Panc1 (cell line): ENCODE results near the gene ZNF74.
"Not testable (repeated sequence)": the region's sequence is repeated elsewhere in the genome, so short reads cannot be mapped to it uniquely, and the experiment has no call there.

Experiments used
- TF ChIP-seq, protein P1 (sequence below): fragments of 450-650 bp; IDR thresholded peaks from 2 replicates; pipeline ENCODE4 v1.5.1; 2017; ENCODE audit warnings: mild to moderate bottlenecking
- TF ChIP-seq, protein P2 (sequence below), 2 experiments: IDR thresholded peaks; 2 replicates each; pipeline ENCODE4 v1.6.1; 2011 to 2012; ENCODE audit warnings: low read depth in 2 of 2, control low read depth in 1 of 2, low read length in 1 of 2, mild to moderate bottlenecking in 1 of 2, moderate library complexity in 1 of 2; ENCODE audit not compliant: insufficient read depth in 1 of 2

DNA sequence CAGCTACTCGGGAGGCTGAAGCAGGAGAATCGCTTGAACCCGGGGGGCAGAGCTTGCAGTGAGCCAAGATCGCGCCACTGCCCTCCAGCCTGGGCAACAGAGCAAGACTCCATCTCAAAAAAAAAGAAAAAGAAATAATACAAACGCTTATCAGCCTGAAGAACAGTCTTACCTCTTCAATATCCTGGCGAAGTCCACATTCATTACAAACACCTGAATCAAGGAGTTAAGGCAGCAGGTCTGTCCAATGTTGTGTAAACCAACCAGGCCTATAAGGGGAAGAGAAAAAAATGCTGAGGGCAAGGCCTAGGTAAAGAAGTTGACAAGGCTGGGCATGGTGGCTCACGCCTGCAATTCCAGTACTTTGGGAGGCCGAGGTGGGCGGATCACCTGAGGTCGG lies 17.0 kb upstream of the ZNF74 start:
- TF ChIP-seq, protein P1, sequence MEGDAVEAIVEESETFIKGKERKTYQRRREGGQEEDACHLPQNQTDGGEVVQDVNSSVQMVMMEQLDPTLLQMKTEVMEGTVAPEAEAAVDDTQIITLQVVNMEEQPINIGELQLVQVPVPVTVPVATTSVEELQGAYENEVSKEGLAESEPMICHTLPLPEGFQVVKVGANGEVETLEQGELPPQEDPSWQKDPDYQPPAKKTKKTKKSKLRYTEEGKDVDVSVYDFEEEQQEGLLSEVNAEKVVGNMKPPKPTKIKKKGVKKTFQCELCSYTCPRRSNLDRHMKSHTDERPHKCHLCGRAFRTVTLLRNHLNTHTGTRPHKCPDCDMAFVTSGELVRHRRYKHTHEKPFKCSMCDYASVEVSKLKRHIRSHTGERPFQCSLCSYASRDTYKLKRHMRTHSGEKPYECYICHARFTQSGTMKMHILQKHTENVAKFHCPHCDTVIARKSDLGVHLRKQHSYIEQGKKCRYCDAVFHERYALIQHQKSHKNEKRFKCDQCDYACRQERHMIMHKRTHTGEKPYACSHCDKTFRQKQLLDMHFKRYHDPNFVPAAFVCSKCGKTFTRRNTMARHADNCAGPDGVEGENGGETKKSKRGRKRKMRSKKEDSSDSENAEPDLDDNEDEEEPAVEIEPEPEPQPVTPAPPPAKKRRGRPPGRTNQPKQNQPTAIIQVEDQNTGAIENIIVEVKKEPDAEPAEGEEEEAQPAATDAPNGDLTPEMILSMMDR: not testable (repeated sequence)
- TF ChIP-seq, protein P2, sequence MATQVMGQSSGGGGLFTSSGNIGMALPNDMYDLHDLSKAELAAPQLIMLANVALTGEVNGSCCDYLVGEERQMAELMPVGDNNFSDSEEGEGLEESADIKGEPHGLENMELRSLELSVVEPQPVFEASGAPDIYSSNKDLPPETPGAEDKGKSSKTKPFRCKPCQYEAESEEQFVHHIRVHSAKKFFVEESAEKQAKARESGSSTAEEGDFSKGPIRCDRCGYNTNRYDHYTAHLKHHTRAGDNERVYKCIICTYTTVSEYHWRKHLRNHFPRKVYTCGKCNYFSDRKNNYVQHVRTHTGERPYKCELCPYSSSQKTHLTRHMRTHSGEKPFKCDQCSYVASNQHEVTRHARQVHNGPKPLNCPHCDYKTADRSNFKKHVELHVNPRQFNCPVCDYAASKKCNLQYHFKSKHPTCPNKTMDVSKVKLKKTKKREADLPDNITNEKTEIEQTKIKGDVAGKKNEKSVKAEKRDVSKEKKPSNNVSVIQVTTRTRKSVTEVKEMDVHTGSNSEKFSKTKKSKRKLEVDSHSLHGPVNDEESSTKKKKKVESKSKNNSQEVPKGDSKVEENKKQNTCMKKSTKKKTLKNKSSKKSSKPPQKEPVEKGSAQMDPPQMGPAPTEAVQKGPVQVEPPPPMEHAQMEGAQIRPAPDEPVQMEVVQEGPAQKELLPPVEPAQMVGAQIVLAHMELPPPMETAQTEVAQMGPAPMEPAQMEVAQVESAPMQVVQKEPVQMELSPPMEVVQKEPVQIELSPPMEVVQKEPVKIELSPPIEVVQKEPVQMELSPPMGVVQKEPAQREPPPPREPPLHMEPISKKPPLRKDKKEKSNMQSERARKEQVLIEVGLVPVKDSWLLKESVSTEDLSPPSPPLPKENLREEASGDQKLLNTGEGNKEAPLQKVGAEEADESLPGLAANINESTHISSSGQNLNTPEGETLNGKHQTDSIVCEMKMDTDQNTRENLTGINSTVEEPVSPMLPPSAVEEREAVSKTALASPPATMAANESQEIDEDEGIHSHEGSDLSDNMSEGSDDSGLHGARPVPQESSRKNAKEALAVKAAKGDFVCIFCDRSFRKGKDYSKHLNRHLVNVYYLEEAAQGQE (IDR thresholded peaks at IDR 0.05; ENCODE audit: insufficient read depth in 1 of 2, low read depth in 2 of 2, low read length in 1 of 2): not testable (repeated sequence)
